ENCODE data around the gene GPR107. TPM values are rescaled to one million over a fixed set of nuclear protein-coding genes. Genes with fewer than 3 reads are reported as not detected.

The GPR107 gene
- total RNA-seq, 4 donors from 2014 or later, result 24.6 to 41.8 (median 34.1) TPM

DNA sequence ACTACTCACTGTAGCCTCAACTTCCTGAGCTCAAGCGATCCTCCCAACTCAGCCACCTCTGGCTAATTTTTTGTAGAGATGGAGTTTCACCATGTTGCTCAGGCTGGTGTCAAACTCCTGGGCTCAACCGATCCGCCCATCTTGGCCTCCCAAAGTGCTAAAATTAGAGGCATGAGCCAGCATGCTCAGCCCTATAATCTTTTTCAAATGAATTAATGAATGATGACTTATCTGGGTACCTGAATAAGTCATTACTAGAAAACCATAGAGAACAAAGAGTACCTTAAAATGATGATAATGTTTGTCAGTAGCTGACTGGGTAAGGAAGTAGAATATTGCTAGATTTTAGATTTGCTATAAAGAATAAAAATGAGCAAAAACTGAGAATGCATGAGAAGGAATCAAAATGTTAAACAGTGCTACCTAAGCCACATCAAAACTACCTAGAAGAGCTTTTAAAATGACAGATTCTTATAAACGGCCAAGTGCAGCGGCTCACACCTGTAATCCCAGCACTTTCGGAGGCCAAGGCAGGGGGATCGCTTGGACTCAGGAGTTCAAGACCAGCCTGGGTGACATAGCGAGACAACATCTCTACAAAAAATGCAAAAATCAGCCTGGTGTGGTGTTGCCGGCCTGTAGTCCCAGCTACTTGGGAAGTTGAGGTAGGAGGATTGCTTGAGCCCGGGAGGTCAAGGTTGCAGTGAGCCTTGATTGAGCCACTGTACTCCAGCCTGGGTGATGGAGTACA is 24.3 kb upstream of the GPR107 start:
- Histone ChIP-seq H3K4me3 (no peak overlapping the region), H3K9me3 (no peaks in the 10 kb centered on the region), H3K4me1 (peaks cover 46% of the 10 kb centered on the region), H3K27ac (no peak overlapping the region), H3K36me3 (no peaks in the 10 kb centered on the region), H3K27me3 (no peaks in the 10 kb centered on the region)
- no peak for DNase-seq (ENCODE audit: low spot score in 2 of 2)
- TF ChIP-seq POLR2A (IDR thresholded peaks at IDR 0.05) (no peak), POLR2AphosphoS5 (IDR thresholded peaks at IDR 0.05) (no peak), EP300 (IDR thresholded peaks at IDR 0.05) (no peak)
- TF ChIP-seq, protein P1, sequence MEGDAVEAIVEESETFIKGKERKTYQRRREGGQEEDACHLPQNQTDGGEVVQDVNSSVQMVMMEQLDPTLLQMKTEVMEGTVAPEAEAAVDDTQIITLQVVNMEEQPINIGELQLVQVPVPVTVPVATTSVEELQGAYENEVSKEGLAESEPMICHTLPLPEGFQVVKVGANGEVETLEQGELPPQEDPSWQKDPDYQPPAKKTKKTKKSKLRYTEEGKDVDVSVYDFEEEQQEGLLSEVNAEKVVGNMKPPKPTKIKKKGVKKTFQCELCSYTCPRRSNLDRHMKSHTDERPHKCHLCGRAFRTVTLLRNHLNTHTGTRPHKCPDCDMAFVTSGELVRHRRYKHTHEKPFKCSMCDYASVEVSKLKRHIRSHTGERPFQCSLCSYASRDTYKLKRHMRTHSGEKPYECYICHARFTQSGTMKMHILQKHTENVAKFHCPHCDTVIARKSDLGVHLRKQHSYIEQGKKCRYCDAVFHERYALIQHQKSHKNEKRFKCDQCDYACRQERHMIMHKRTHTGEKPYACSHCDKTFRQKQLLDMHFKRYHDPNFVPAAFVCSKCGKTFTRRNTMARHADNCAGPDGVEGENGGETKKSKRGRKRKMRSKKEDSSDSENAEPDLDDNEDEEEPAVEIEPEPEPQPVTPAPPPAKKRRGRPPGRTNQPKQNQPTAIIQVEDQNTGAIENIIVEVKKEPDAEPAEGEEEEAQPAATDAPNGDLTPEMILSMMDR (IDR thresholded peaks at IDR 0.05), result no peak
- 70% methylated on average over 10 of the region's 10 CpGs for WGBS

DNA sequence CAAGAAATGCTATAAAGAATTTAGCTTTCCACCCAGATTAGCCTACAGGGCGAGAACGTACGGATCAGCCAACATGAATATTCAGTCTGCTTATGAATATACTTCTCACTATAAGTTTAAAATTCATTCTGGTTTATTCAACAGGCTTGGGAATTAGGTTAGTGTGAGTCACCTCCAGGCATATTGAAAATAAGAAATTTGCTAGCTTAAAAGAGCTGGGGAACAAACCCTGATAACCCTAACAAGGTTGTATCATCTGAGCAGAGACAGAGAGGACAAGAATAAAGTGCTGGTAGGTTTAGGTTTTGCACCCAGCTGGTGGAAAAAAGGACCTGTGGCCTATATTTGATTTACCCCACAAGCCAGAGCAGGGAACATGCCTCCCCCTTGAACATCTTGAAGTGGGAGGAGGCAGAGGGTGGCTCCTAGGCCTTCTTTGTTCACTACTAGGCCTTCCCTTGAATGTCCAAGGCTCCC is 23.0 kb upstream of the GPR107 start:
- Histone ChIP-seq H3K27me3 (no peaks in the 10 kb centered on the region), H3K27ac (no peak overlapping the region), H3K9me3 (no peaks in the 10 kb centered on the region), H3K4me1 (peaks cover 57% of the 10 kb centered on the region), H3K4me3 (no peak overlapping the region), H3K36me3 (no peaks in the 10 kb centered on the region)
- no peak for DNase-seq (ENCODE audit: low spot score in 2 of 2)
- WGBS, result 52% methylated on average over 3 of the region's 3 CpGs
- TF ChIP-seq, protein P1 (IDR thresholded peaks at IDR 0.05), result no peak
- TF ChIP-seq POLR2A (IDR thresholded peaks at IDR 0.05), result no peak
- TF ChIP-seq POLR2AphosphoS5 (IDR thresholded peaks at IDR 0.05), result no peak
- TF ChIP-seq EP300 (IDR thresholded peaks at IDR 0.05), result no peak

DNA sequence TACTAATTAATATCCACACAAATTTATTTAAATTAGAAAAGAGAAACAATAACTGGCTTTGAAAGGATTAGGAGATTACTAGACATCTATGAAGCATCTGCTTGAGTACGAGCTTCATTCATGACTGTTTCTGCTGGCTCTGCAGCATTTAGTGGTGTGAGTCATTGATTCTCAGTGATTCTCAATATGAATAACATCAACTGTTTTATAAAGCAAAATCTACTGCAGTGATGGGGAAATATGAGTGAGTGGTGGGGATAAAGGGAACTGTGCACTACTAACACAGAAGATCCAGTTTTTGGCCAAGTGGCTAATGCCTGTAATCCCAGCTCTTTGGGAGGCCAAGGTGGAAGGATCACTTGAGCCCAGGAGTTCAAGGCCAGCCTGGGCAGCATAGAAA is 19.1 kb upstream of the GPR107 start:
- Histone ChIP-seq H3K9me3 (no peaks in the 10 kb centered on the region), H3K27me3 (no peaks in the 10 kb centered on the region), H3K4me1 (peaks cover 52% of the 10 kb centered on the region), H3K36me3 (no peaks in the 10 kb centered on the region), H3K4me3 (no peak overlapping the region), H3K27ac (no peak overlapping the region)
- WGBS, result 21% methylated on average over 1 of the region's 1 CpG
- TF ChIP-seq POLR2AphosphoS5 (IDR thresholded peaks at IDR 0.05) (no peak), POLR2A (IDR thresholded peaks at IDR 0.05) (no peak), EP300 (IDR thresholded peaks at IDR 0.05) (no peak)
- TF ChIP-seq, protein P1 (IDR thresholded peaks at IDR 0.05), result no peak
- DNase-seq (ENCODE audit: low spot score in 2 of 2), result no peak

GRCh38 chr9:130036099-130036498 is 17.6 kb upstream of the GPR107 start:
- no peaks in the 10 kb centered on the region for H3K27me3 ChIP-seq
- H3K36me3 ChIP-seq, result no peaks in the 10 kb centered on the region
- H3K4me1 ChIP-seq, result peaks cover 46% of the 10 kb centered on the region
- DNase-seq (ENCODE audit: low spot score in 2 of 2), result no peak
- no peak overlapping the region for H3K27ac ChIP-seq
- TF ChIP-seq EP300 (IDR thresholded peaks at IDR 0.05) (no peak), POLR2A (IDR thresholded peaks at IDR 0.05) (no peak), POLR2AphosphoS5 (IDR thresholded peaks at IDR 0.05) (no peak)
- TF ChIP-seq, protein P1 (IDR thresholded peaks at IDR 0.05), result no peak
- H3K4me3 ChIP-seq, result no peak overlapping the region
- no peaks in the 10 kb centered on the region for H3K9me3 ChIP-seq

- 84% methylated on average over 6 of the region's 6 CpGs for WGBS
- no peak for DNase-seq (ENCODE audit: low spot score in 2 of 2)
- no peak overlapping the region for H3K4me3 ChIP-seq
- H3K27ac ChIP-seq, result no peak overlapping the region
- TF ChIP-seq POLR2A (IDR thresholded peaks at IDR 0.05), result no peak
- TF ChIP-seq, protein P1 (IDR thresholded peaks at IDR 0.05), result no peak
- TF ChIP-seq POLR2AphosphoS5 (IDR thresholded peaks at IDR 0.05), result no peak
- no peak for TF ChIP-seq EP300 (IDR thresholded peaks at IDR 0.05)
- no peaks in the 10 kb centered on the region for H3K9me3 ChIP-seq
- peaks cover 43% of the 10 kb centered on the region for H3K4me1 ChIP-seq
- no peaks in the 10 kb centered on the region for H3K27me3 ChIP-seq
- H3K36me3 ChIP-seq, result no peaks in the 10 kb centered on the region
These were observed 14.1 kb upstream of the GPR107 start for GRCh38 chr9:130039528-130040147.

Measured in suprapubic skin (tissue), 4 donors.